Activated CD4-positive, CD25-positive, alpha-beta regulatory T cell (primary cell): ENCODE measurements around the gene UBE2Z.

Source experiments
- DNase-seq, 4 experiments: peaks; one replicate each; lab custom pipeline; 2025; lab: John Stamatoyannopoulos, UW

Gene UBE2Z

GRCh38 chr17:48960834-48961515, 52.8 kb downstream of the UBE2Z start:
- DNase-seq = no peak

GRCh38 chr17:48961516-48962233, 53.5 kb downstream of the UBE2Z start:
- no peak for DNase-seq

- DNase-seq = no peak
These were observed 62.0 kb downstream of the UBE2Z start for GRCh38 chr17:48970224-48970623.

GRCh38 chr17:48970865-48971687, 62.9 kb downstream of the UBE2Z start:
- no peak for DNase-seq

- DNase-seq = no peak
These were observed 64.5 kb downstream of the UBE2Z start for GRCh38 chr17:48972749-48973097.

GRCh38 chr17:48973806-48974205, 65.6 kb downstream of the UBE2Z start:
- no peak for DNase-seq
